GM12878 (cell line): ENCODE results near the gene FGF11. TPM values are rescaled to one million over a fixed set of nuclear protein-coding genes. Genes with fewer than 3 reads are reported as not detected.

Experiments used
- CBFB ChIP-seq: IDR thresholded peaks from 2 replicates; pipeline ENCODE4 v1.6.1; 2016; ENCODE audit warnings: antibody characterized with exemption, low read depth
- PBX3 ChIP-seq: IDR thresholded peaks from 2 replicates; pipeline ENCODE4 v1.6.1; 2011; ENCODE audit warnings: mild to moderate bottlenecking, low read depth, low read length, moderate library complexity; ENCODE audit not compliant: insufficient replicate concordance
- POLR2AphosphoS2 ChIP-seq: IDR thresholded peaks from 2 replicates; pipeline ENCODE4 v1.6.1; 2011; ENCODE audit warnings: low read depth, mild to moderate bottlenecking, low read length, improper control_type of control experiment, moderate library complexity
- RB1 ChIP-seq: fragments of 450-650 bp; formaldehyde crosslinking; IDR thresholded peaks from 2 replicates; pipeline ENCODE4 v1.6.1; 2017; ENCODE audit warnings: mild to moderate bottlenecking, borderline replicate concordance
- SKIL ChIP-seq: fragments of 450-650 bp; IDR thresholded peaks from 2 replicates; pipeline ENCODE4 v1.6.1; 2017; ENCODE audit warnings: mild to moderate bottlenecking, low read depth, inconsistent platforms; ENCODE audit not compliant: poor library complexity, severe bottlenecking
- SP1 ChIP-seq: IDR thresholded peaks from one replicate; pipeline ENCODE4 v1.6.1; 2011; ENCODE audit warnings: low read depth, low read length
- ZBTB33 ChIP-seq: fragments of 450-650 bp; IDR thresholded peaks from 2 replicates; pipeline ENCODE4 v1.6.1; 2017; ENCODE audit warnings: mild to moderate bottlenecking
- polyA plus RNA-seq, 11 experiments: library from polyadenylated mRNA; depleted of rRNA in 4 of 11; unstranded in 6 of 11; stranded (reverse) in 5 of 11; fragments of >200 nt; fragmentation: Nextera tagmentation in 4 of 11; fragmentation: Illumina TruSeq in 1 of 11; extraction: Ambion mirVana in 4 of 11; extraction: Trizol in 1 of 11; gene quantifications; 1 replicate in 1 of 11; 2 replicates in 10 of 11; pipeline versions ENCODE4 v1.2.1 to v1.2.3, GENCODE V29; 2011 to 2016; ENCODE audit warnings: inconsistent platforms in 2 of 11, missing spikeins in 2 of 11, low read depth in 1 of 11
- total RNA-seq, 4 experiments: library from RNA; depleted of rRNA in 3 of 4; stranded (reverse); fragments of >200 nt in 3 of 4; fragmentation: Illumina TruSeq in 1 of 4; extraction: Trizol in 1 of 4; gene quantifications; 2 replicates each; pipeline versions ENCODE4 v1.2.1 to v1.2.3, GENCODE V29; 2013 to 2021
- TF ChIP-seq, protein P1 (sequence below): fragments of 450-650 bp; IDR thresholded peaks from 2 replicates; pipeline ENCODE4 v1.6.1; 2014; ENCODE audit warnings: mild to moderate bottlenecking
- TF ChIP-seq, protein P2 (sequence below): IDR thresholded peaks from 2 replicates; pipeline ENCODE4 v1.6.1; 2012; ENCODE audit warnings: mild to moderate bottlenecking, low read depth, low read length

The FGF11 gene
- total and polyA plus RNA-seq, 10 of the 15 experiments (the other 5 are each of a cell fraction or from before 2014, with no cell fraction given), result 0.69 to 21.1 (median 2.6) TPM

DNA sequence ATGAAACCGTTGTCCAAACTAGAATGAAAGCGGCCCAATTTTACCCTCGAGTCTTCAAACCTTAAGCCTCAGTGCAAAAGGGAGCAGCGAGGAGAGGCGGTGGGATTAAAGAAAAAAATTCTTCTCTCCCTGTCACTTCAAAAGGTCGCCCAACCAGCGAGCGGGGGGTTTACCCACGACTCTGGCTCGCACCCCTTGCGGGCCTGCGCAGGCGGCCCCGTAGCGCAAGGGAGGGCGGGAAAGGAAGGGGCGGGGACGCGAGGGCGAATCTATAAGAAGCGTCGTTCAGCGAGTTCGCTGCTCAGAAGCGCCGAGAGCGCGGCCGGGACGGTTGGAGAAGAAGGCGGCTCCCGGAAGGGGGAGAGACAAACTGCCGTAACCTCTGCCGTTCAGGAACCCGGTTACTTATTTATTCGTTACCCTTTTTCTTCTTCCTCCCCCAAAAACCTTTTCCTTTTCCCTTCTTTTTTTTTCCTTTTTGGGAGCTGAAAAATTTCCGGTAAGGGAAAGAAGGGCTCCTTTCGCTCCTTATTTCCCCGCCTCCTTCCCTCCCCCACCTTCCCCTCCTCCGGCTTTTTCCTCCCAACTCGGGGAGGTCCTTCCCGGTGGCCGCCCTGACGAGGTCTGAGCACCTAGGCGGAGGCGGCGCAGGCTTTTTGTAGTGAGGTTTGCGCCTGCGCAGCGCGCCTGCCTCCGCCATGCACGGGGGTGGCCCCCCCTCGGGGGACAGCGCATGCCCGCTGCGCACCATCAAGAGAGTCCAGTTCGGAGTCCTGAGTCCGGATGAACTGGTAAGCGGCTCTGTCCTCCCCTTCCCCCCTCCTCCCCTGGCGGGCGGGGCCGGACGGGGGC lies 45.0 kb downstream of the FGF11 start, which contains the start of gene POLR2A (continued):
- no peak; the same call in 1 of the 2 replicates for TF ChIP-seq ZBTB33
- TF ChIP-seq, protein P1, sequence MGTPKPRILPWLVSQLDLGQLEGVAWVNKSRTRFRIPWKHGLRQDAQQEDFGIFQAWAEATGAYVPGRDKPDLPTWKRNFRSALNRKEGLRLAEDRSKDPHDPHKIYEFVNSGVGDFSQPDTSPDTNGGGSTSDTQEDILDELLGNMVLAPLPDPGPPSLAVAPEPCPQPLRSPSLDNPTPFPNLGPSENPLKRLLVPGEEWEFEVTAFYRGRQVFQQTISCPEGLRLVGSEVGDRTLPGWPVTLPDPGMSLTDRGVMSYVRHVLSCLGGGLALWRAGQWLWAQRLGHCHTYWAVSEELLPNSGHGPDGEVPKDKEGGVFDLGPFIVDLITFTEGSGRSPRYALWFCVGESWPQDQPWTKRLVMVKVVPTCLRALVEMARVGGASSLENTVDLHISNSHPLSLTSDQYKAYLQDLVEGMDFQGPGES, result no peak
- TF ChIP-seq SP1, result peak; percentile 81
- TF ChIP-seq SKIL, result peak; percentile 97
- TF ChIP-seq CBFB, result peak; percentile 100
- peak; percentile 48 for TF ChIP-seq PBX3
- TF ChIP-seq, protein P2, sequence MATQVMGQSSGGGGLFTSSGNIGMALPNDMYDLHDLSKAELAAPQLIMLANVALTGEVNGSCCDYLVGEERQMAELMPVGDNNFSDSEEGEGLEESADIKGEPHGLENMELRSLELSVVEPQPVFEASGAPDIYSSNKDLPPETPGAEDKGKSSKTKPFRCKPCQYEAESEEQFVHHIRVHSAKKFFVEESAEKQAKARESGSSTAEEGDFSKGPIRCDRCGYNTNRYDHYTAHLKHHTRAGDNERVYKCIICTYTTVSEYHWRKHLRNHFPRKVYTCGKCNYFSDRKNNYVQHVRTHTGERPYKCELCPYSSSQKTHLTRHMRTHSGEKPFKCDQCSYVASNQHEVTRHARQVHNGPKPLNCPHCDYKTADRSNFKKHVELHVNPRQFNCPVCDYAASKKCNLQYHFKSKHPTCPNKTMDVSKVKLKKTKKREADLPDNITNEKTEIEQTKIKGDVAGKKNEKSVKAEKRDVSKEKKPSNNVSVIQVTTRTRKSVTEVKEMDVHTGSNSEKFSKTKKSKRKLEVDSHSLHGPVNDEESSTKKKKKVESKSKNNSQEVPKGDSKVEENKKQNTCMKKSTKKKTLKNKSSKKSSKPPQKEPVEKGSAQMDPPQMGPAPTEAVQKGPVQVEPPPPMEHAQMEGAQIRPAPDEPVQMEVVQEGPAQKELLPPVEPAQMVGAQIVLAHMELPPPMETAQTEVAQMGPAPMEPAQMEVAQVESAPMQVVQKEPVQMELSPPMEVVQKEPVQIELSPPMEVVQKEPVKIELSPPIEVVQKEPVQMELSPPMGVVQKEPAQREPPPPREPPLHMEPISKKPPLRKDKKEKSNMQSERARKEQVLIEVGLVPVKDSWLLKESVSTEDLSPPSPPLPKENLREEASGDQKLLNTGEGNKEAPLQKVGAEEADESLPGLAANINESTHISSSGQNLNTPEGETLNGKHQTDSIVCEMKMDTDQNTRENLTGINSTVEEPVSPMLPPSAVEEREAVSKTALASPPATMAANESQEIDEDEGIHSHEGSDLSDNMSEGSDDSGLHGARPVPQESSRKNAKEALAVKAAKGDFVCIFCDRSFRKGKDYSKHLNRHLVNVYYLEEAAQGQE, result peak; percentile 55
- TF ChIP-seq POLR2AphosphoS2, result peak; percentile 100
- TF ChIP-seq RB1, result peak; percentile 29; the same call in 1 of the 2 replicates
